ENCODE measurements around the gene DALRD3.
"Not testable (repeated sequence)": the region's sequence is repeated elsewhere in the genome, so short reads cannot be mapped to it uniquely, and the experiment has no call there.

DALRD3 gene

GRCh38 chr3:49021813-49022687 is 3.7 kb upstream of the DALRD3 start, which contains the start of gene NDUFAF3:
NDUFAF3 (plus strand) TSS chr3:49022121; CDS start chr3:49022145, 24 bp downstream.
- peak; percentile 95 for DNase-seq (ENCODE audit: low read depth)

GRCh38 chr3:49021213-49021812 is 2.9 kb upstream of the DALRD3 start:
- DNase-seq (ENCODE audit: low read depth): peak; percentile 97

DNA sequence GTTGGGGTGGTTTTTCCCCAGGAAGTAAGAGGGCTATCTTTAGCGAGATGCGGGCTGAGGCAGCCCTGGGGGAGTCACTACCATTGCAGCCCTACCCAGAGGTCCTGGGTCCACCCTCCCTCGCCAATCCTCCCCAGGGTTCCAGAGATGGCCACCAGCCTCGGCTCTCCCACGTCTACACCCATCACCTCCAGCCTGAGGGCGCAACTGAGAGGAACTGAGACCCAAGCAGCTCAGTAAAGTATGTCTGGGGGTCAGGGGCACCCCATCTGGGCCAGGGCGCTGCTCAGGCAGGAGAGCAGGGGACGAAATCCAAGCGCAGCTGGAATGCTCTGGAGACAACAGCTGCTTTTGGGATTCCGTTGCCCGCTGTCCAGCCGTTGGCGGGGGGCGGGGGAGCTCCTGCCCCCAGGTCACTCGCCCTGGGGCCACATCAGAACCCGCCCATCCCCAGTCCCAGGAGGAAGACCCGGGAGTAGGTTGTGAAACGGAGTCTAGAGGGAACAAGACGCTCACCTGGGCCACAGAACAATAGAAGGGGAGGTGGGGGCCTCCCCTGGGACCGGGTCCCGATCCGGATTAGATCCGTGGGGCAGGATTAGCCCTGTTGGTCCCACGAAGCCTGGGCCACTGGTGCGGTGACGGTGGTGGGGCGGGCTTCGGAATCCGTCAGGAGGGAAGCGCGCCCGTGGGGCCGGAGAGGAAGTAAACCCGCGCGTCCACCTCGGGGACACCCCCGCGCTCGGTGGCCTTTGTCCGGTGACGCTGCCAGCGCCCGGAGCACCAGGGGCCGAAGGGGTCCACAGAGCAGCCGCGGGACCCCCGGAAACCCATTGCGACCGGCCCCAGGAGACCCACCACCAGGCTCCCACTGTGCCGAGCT is 2.2 kb upstream of the DALRD3 start:
- no peak for DNase-seq (ENCODE audit: low read depth)

DNA sequence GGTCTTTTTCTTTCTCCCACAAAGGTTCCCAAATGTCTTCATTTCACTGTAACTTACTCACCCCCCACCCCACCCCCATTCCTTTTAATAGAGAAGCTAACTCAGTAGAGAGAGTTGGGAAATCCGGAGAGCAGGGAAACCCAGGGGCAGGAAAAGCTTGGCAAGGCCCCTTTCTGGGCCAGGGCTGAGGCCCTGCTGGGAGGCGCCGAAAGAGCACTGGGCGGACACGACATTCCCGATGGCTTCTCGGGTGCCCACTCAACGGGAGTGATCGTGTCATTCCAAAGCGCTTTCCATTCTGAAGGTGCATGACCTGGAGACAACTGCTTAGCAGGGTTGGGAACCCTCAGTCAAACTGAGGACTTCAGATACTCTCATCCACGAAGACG is 1.6 kb upstream of the DALRD3 start:
- peak; percentile 34 for DNase-seq (ENCODE audit: low read depth)

GRCh38 chr3:49018707-49019006 is 277 bp upstream of the DALRD3 start:
- DNase-seq (ENCODE audit: low read depth): no peak

DNA sequence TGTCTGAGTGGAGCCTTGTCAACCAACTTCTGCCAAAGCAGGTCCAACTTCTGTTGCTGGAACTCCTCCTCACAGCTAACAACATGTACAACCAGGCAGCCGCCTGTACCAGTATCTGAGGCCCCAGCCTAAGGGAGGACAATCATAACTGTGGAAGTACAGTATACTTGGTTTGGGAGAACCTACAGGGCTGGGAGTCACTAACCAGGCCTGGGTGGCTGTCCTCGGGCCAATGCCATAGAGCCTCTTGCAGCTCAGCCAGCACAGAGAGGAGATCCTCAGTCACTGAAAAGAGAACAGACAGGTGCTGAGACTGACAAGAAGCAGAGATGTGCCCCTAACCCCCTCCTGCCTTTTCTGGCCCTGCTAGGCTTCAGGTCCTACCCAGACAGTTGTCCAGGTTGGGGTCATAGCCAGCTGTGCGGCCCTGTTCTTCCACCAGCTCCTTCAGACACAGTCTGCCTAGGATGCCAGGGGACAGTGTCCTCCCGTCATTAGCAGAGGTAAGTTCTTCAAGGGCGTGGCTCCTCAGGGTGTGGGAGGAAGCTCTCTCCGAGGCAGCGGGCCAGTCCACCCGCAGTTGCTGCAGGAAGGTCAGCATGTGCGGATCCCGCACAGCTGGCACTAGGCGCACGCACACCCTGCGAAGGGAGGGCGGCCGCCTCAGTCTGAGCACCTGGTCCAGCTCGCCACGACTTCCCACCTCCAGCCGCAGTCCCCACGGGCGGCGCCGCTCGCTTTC is 980 bp downstream of the DALRD3 start:
- no peak for DNase-seq (ENCODE audit: low read depth)

GRCh38 chr3:49016414-49017228 is 1.8 kb downstream of the DALRD3 start:
- DNase-seq (ENCODE audit: low read depth): no peak

- DNase-seq (ENCODE audit: low read depth): no peak
These were observed 2.6 kb downstream of the DALRD3 start for GRCh38 chr3:49015765-49016164.

GRCh38 chr3:49015072-49015471 is 3.3 kb downstream of the DALRD3 start:
- DNase-seq (ENCODE audit: low read depth): no peak

GRCh38 chr3:49013738-49014660 is 4.4 kb downstream of the DALRD3 start:
- no peak for DNase-seq (ENCODE audit: low read depth)

GRCh38 chr3:49013113-49013737 is 5.2 kb downstream of the DALRD3 start:
- no peak for DNase-seq (ENCODE audit: low read depth)

- no peak for DNase-seq (ENCODE audit: low read depth)
These were observed 5.9 kb downstream of the DALRD3 start for GRCh38 chr3:49012441-49013017.

DNA sequence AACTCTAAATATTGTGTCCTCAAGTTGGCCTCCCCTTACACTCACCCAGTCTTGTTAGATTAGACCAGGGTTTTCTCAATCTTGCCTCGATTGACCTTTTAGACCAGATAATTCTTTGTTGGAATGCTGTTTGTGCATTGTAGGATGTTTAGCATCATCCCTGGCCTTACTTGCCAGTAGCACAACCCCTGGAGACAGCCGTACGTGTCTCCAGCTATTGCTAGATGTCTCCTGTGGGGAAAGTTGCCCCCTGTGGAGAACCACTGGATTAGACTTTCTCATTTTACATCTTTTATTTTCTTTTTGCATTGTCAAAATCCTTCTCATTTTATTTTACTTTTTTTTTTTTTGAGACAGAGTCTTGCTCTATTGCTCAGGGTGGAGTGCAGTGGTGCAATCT is 9.0 kb downstream of the DALRD3 start:
- no peak for DNase-seq (ENCODE audit: low read depth)

DNA sequence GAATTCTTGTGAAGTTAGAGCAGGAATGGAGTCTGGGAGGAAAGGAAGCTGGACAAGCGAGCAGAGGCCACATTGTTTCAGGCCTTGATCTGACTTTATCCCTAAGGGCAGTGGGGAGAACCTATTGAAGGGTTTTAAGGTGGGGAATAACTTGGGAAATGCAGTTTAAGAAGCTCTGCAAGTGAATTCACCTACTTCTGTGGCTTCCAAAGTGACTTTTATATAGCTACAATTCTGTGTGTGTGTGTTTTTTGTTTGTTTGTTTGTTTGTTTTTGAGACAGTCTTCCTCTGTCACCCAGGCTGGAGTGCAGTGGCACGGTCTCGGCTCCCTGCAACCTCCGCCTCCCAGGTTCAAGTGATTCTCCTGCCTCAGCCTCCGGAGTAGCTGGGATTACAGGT is 9.8 kb downstream of the DALRD3 start:
- not testable (repeated sequence) for DNase-seq (ENCODE audit: low read depth)

DNA sequence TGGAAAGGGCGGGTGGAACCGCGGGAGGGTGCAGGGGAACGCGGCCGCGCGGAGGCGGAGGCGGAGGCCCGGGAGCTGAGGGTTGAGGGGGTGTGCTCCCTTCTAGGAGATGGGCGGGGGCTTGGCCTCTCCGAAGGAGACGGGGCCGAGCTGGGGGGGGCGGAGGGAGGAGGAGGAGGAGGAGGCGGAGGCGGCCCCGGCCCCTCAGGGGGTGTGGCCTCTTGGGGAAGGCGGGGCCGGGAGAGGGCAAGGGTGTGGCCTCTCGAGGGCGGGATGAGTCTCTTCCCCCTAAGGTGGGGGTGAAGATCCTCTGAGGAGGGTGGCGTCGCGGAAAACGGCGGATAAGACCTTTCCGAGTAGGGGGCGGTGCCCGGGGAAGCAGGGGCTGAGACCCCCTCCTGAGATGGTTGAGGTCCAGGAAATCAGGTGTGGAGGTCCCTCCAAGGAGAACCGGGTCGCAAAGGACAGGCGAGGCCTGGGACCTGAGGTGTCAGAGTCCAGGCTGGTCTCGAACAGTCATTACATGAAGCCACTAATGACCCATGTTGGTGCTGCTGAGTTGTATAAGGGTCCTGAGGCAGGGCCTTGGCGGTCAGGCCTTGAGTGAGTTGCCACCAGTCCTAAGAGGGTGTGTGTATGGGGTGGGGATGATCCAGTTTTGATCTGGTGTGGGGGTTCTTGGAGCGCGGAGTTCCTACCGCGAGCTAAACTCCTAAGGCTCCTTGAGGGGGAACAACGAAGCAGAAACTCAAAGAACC is 10.4 kb downstream of the DALRD3 start:
- DNase-seq (ENCODE audit: low read depth): peak; percentile 92

- peak; percentile 97 for DNase-seq (ENCODE audit: low read depth)
These were observed 11.2 kb downstream of the DALRD3 start, which contains the start of gene WDR6 for GRCh38 chr3:49007068-49007770. WDR6 (plus strand) TSS chr3:49007391; CDS start chr3:49007432, 41 bp downstream.

DNA sequence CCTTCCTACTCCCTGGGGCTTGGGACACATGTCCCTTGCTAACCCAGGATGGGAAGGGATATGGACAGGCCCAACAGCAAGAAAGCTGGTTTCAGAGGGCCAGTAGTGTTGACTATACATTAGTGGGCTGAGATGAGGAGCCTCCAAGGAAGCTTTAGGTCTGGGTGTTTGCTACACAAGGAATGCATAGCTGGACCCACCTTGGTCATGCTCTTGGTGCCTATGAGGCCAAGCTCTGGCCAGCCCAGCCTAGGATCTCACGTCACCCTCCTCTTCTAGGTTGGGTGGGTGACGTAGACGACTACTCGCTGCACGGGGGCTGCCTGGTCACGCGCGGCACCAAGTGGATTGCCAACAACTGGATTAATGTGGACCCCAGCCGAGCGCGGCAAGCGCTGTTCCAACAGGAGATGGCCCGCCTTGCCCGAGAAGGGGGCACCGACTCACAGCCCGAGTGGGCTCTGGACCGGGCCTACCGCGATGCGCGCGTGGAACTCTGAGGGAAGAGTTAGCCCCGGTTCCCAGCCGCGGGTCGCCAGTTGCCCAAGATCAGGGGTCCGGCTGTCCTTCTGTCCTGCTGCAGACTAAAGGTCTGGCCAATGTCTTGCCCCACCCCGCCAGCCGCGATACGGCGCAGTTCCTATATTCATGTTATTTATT is 11.8 kb downstream of the DALRD3 start:
- peak; percentile 50 for DNase-seq (ENCODE audit: low read depth)

Data from fibroblast of gingiva (primary cell).